SK-N-SH treated with all-trans-retinoic acid at 6 μM for 48 hours (cell line): ENCODE data around the gene CEACAM20.

ENCODE experiments used
- CREB5 ChIP-seq: fragments of 250-450 bp; sonication (Bioruptor Pico); IDR thresholded peaks from 2 replicates; pipeline ENCODE4 v1.5.1; 2020; ENCODE audit warnings: low read depth, mild to moderate bottlenecking, moderate library complexity
- ESRRG ChIP-seq: fragments of 250-450 bp; sonication (Bioruptor Pico); IDR thresholded peaks from 2 replicates; pipeline ENCODE4 v1.6.1; 2021; ENCODE audit warnings: mild to moderate bottlenecking
- POU6F1 ChIP-seq: fragments of 250-450 bp; sonication (Bioruptor Pico); IDR thresholded peaks from 2 replicates; pipeline ENCODE4 v1.8.0; 2021; ENCODE audit warnings: low read depth, mild to moderate bottlenecking, moderate library complexity, borderline replicate concordance
- SNAI2 ChIP-seq: fragments of 250-450 bp; sonication (Bioruptor Pico); IDR thresholded peaks from 2 replicates; pipeline ENCODE4 v1.5.0; 2020; ENCODE audit warnings: mild to moderate bottlenecking, moderate library complexity

- TF ChIP-seq ESRRG (CRISPR knock-in tag) (no peak), POU6F1 (CRISPR knock-in tag) (no peak), CREB5 (no peak), SNAI2 (CRISPR knock-in tag) (no peak)
Observed at GRCh38 chr19:44499559-44499958, 29.9 kb downstream of the CEACAM20 start.
